GM19463 (cell line): ENCODE measurements around the gene PRAF2.

Experiments used
- ATAC-seq: cut with Tn5 transposase; IDR thresholded peaks from one replicate; pipeline ENCODE4 v1.9.1; 2021; ENCODE audit warnings: mild to moderate bottlenecking, moderate library complexity; ENCODE audit not compliant: unreplicated experiment

The PRAF2 gene

GRCh38 chrX:49075347-49075746, 1.5 kb upstream of the PRAF2 start:
- no peak for ATAC-seq

- no peak for ATAC-seq
These were observed 1.1 kb downstream of the PRAF2 start for GRCh38 chrX:49072712-49073095.

GRCh38 chrX:49071877-49072711, 1.7 kb downstream of the PRAF2 start:
- ATAC-seq, result no peak

GRCh38 chrX:49070988-49071387, 2.8 kb downstream of the PRAF2 start:
- no peak for ATAC-seq

GRCh38 chrX:49069038-49069437, 4.8 kb downstream of the PRAF2 start:
- ATAC-seq, result no peak

GRCh38 chrX:49067285-49068120, 6.3 kb downstream of the PRAF2 start:
- ATAC-seq, result no peak

- ATAC-seq, result no peak
These were observed 7.1 kb downstream of the PRAF2 start for GRCh38 chrX:49066690-49067089.

GRCh38 chrX:49066278-49066677, 7.5 kb downstream of the PRAF2 start:
- no peak for ATAC-seq

GRCh38 chrX:49064735-49065134, 9.1 kb downstream of the PRAF2 start:
- no peak for ATAC-seq

GRCh38 chrX:49064303-49064702, 9.5 kb downstream of the PRAF2 start:
- no peak for ATAC-seq

- no peak for ATAC-seq
These were observed 10.1 kb downstream of the PRAF2 start for GRCh38 chrX:49063715-49064114.

- no peak for ATAC-seq
These were observed 11.9 kb downstream of the PRAF2 start for GRCh38 chrX:49061916-49062315.

- ATAC-seq, result no peak
These were observed 12.3 kb downstream of the PRAF2 start for GRCh38 chrX:49061490-49061889.

- no peak for ATAC-seq
These were observed 12.9 kb downstream of the PRAF2 start for GRCh38 chrX:49060914-49061313.

GRCh38 chrX:49059681-49060085, 14.1 kb downstream of the PRAF2 start:
- no peak for ATAC-seq

GRCh38 chrX:49059201-49059600, 14.6 kb downstream of the PRAF2 start:
- no peak for ATAC-seq

- ATAC-seq, result no peak
These were observed 15.0 kb downstream of the PRAF2 start, which contains the start of gene CCDC120 for GRCh38 chrX:49058794-49059193. TSS of gene CCDC120 (plus strand) at chrX:49058999. CDS start at chrX:49062042, 3,043 bp downstream.

GRCh38 chrX:49054073-49054762, 19.6 kb downstream of the PRAF2 start:
- ATAC-seq, result no peak

GRCh38 chrX:49053223-49054072, 20.4 kb downstream of the PRAF2 start:
- peak; percentile 66 for ATAC-seq

GRCh38 chrX:49043987-49044281, 29.9 kb downstream of the PRAF2 start:
- ATAC-seq, result no peak
